NCI-H2227 (cell line): Measurements from ENCODE around the gene LRBA.

Experiments
- DNase-seq: peaks from one replicate; lab custom pipeline; 2025; ENCODE audit not compliant: unreplicated experiment; lab: John Stamatoyannopoulos, UW

The LRBA gene

DNA sequence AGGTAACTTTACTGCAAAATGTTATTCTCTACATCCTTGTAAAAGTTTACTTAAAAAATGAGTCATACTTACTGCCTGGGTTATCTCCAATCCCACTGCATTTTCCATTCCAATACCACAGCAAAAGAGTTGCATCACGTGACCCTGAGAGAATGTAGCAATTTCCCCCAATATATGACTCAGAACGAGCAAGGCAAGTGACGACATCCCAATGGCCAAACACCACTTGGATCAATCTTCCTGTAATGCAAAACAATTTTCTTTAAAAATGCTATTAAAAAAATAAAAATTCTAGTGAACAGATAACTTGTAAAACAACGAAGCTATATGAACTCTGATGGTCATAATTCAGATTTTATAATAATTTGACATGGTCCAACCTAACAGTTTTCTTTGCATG is 712.5 kb downstream of the LRBA start:
- no peak for DNase-seq

DNA sequence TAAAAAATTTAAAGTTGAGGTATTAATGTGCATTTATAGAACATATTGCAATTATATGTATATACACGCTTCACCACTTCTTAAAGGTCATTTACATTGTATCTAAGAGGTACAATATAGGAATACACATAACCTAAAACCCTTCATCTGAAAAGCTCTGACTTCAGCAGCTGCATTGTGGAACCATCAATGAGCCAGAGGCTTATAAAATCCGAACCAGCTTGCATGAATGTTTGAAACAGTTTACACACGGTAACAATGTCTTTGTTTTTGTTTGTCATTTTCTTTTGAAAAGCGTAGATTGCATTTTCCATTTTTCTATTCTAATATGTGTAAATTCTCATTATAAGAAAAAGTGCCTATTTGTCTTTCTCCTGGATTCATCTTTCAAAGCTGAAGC is 715.3 kb downstream of the LRBA start:
- DNase-seq = no peak

DNA sequence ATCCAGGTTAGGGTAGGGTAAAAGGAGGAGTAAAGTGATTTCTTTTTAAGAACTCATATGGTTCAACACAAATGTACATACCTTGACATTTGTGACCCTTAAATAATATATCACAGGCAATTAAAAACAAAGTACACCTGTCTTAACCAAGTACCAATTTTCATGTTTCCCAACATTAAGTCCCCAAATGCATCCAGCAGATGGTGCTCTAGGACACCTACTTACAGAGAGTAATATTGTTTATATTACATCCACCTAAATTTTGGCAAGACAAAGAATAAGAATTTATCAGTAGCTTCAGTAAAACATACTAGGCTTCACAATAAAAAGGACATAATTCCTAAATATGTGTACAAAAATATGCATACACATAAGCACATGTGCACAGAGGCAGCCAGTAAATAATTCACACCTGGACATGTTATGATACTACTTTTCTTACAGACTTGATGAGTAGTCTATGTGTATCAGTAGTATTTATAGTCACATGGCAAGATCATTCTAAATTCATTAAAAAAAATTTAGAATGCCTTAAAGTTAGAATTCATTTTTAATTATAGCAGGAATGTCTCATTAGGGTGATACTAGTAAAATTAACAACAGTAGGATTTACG is 717.1 kb downstream of the LRBA start:
- peak; percentile 49 for DNase-seq

DNA sequence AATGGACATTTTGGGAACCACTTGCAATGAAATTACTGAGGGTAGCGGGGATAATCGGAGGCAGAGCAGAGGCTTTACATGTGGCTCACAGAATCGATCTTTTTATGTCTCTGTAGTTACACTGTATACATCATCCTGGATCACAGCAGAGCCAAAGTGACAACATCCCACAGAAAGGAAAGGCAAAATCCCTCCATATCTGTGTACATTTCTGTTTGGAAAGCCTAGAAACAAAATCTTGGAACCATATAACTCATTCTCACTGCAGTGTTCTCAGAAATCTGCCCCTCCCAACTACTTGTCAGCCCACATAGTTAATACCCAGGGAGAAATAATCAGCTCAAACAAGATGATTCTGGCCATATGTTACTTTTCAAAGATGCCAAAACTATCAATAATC is 725.2 kb downstream of the LRBA start:
- no peak for DNase-seq

DNA sequence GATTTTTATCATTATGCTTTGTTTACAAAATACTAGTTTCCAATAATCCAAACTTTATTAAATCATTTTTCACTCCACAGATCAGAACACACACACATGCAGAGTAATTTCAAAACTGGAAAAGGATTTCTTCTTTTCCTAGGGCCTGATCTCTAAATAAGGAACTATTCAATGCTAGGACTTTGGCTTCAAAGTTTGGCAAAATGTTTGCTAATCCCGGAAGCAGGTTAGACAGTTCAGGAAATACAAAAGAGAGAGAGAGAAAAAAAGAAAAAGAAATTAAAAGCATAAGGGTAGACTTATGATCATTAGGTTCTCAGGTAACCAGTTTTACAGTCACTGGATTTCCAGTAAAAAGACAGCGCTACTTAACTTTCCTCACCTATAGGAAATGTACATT is 725.9 kb downstream of the LRBA start:
- DNase-seq = no peak

DNA sequence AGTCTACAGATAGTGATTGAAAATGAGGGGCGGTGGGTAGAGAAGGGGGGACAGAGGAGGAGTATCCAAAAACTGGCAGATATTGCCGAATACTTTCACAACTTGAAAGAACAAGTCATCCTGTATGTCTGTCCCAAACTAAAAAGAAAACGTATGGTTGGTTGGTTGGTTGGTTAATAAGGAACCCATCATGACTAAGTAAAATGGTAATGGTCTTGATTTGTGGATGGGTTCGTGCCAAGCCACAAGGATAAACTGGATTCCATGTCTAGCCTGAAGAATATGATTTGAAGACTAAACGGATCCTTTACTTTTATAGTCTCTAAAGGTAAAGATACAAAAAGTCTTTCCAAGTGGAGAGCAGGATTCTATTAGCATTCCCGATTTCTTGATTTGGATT is 728.4 kb downstream of the LRBA start:
- DNase-seq = no peak

DNA sequence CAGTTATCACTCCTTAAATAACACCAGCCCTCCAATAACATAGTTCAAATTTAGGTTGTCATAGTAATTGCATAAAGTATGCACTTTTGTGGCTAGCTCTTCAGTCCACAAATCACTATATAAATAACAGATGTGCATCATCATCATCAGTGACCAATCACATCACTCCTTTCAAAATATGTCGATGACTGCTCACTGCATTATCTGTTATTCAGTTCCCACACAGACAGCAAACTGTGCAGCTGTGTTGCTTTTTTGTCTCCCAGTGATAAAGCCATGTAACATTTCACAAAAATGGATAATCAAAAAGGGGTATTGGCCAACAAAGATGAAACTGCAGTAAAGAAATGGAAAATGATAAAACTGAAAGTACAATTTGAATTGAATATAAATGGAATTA is 731.4 kb downstream of the LRBA start:
- DNase-seq = no peak

DNA sequence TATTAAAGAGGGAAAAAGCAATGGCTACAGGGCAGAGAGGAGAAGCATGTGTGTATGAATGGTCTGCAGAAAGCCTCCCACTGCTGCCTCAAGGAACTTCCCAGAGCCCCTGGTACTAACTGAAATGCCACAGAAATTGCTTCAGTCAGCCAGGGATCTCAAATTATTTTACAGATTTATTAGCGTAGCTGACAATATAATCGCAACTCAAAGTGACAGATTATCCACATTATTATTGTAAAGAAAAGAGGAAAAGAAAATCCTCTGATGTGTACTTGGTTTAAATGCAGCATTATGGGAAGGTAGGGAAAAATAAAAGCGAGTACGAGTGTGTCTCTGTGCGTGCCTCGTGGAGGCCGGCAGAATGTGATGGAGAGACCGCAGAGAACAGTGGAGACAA is 734.1 kb downstream of the LRBA start:
- no peak for DNase-seq

DNA sequence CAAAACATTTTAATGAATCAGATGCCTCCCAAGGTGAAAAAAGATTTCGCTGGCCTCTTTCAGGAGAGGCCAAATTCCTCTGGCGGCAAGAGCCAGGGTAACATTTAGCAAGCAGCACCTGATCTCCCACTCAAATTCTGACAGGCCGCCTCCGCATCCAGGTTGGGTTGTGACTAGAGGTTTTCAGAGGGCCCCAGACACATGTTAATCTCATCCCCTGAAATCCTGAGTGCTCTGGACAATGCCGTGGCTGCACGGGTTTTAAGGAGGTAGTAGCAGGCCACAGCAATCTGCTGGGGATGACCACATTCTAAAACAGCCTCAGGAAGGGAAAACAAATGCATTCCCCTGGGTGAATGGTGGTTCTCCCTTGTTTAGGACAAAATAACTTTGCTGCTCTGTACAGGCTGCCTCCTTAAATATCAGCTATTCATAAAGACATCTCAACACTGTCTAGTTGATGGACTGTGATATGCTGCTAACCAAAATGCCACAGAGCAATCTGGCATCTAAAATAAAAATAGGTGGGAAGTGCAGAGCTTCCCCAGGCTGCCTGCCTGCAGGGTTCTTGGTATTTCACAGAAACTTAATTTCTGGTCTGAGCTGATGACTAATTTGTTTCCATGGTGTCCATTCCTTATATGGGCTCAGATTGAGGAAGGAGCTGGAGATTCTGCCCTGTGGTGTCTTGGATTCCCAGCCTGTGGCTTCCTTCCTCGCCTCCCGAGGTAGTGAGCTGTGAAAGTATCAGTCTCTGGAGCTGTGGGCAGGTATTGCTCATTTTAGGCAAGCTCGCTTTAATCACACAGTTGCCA is 734.8 kb downstream of the LRBA start:
- DNase-seq = no peak

DNA sequence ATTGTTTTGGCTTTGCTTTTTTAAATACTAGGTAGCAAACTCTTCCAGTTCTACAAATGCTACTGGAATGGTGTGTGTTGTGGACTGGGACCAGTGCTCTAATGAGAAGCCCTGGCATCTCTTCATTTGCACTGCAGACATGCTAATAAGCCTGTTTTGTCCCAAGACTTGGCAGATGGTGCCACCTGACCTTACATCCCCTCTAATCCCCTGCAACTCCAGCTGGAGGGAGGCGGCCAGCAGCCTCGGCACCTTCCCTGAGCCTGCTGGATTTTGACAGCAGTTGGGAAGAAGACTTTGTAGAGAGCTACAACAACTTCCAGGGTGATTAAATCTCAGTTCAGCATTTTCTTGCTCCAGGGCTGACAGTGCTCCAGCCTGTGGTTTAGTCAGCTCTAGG is 736.9 kb downstream of the LRBA start:
- no peak for DNase-seq

DNA sequence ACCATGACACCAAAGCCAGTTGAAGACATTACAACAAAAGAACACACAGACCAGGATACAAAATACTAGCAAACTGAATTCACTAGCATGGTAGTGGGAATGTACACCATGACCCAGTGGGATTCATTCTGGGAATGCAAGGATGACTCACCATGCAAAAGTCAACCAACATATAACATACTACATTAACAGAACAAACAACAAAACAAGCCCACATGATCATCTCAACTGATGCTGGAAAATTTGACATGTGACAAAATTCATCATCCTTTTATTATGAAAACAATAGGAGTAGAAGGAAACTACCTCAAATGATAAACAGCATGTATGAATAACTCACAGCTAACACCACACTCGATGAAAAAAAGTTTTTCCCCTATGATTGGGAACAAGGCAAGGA is 746.6 kb downstream of the LRBA start:
- DNase-seq = no peak

DNA sequence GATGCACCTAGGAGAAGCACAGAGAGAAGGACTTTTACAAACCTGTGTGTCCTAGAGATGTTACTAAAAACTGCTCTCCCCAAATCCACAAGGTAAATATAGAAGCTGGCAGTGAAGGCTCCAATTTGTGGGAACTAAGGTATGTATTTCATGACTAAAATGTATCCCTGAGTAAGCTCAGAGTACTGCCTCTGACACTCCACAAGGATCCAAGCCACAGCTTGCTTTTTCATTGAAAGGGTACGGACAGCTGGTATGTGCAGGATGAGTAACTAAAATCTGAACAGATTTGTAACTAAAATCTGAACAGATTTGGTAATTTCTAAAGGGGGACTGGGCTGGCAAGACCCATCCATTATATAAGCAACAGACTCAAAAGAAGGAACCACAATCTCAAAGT is 749.3 kb downstream of the LRBA start:
- DNase-seq = no peak

DNA sequence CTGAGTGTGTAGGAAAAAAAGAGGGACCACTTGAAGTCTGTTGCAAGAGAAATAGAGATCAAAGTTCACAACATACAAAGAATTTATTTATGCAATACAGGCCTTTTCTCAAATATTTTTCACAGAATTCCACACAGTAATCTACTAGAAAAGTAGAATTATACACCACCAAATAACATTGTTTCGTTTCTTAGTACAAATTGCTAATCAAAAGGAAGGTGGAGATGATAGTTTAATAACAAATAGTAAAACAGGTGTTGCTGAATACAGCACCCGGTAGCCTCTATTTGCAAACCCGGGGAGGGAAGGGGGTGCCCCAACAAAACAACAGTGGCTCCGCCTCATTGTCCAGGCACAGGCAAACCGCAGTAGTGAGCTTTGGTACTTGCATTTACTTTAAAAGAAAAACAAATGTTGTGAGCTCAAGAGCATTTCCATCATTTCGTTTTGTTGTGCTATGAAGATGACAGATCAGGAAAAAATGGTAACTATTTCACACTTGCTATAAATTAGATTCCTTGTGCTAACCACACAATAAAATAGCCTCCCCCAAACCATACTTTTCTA is 750.4 kb downstream of the LRBA start:
- no peak for DNase-seq

DNA sequence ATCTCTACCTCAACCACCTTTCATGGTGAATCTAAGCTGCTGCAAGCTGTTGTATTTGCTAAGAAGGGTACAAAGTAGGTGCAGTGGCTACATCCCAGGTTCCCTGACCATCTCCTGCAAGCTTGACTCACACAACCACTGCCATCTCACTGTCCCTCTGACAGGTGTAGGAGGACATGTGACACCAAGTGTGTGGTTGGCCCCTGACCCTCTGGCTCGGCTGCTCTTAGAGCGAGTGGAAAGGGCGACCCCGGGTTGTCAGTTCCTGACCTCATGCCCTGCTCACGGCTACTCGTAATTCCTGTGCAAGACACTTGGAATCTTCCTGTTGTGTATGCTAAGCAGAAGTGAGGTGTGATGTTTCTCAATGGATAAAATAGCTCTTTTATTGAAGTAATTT is 752.5 kb downstream of the LRBA start:
- DNase-seq = no peak

DNA sequence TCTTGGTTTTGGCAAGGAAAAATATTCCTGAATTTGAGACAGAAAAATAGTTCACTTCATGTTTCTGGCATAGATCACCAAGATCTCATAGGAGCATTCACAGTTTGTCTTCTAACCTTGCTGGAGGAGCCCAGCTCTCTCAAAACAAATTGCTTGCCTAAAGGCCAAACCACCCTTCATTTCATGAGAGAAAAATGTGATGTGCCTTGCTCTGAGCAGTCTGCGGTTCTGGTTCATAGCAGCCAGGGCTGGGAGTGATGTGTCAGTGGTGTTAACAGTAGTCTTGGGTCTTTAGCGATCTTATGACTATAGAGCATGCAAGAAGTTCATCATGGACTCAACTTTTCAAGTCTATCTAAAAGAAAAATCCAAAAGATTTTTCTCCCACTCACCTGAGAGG is 753.5 kb downstream of the LRBA start:
- DNase-seq = no peak

DNA sequence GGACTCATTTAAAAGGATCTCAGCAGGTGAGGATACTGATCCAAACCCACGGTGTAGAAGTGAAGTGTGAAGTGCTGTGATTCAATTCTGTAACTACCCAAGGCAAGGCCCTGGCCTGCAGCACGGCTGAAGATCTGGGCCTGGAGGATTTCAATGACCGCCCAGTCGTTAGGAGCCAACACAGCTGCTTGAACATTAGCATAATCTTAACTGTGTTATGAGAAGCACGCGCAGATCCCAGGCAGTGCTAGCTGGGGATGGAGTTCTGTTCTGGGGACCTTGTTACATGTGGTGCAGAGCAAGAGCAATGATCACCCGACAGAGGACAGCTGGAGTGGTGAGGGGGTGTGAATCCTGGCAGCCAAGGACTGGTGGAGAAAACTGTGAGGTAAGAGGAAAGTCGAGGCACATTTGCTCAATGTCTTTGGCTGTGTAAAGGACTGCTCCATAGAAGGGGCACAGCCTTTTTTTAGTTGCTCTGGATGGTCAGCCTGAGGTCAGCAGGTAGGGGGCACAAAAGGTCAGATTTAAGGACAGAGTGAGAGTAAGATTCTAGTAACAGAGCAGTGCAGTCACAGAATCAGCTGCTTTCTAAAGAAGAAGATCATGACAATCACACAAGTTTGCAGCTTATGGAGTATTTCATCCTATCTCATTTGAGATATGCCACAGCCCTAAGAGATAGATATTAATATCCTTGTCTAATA is 755.1 kb downstream of the LRBA start:
- DNase-seq = no peak

DNA sequence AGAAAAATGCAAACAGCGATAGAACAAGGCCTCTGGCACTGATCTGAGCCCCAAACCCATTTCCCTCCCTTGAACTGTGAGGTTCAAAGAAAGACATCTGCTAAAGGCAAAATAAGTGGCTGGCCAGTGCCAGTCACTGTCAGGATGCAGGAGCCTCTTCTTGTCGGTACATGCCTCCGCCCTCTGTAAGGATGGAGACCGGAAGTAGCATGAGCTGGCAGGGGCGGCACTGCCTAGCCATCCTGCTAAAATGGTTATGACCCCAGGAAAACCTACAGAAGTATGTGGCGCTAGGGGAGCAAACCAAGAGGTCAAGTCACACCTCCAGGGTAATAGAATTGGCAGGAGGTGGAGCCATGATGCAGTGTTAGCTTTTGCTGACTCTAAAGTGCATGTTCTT is 756.5 kb downstream of the LRBA start:
- DNase-seq = no peak

DNA sequence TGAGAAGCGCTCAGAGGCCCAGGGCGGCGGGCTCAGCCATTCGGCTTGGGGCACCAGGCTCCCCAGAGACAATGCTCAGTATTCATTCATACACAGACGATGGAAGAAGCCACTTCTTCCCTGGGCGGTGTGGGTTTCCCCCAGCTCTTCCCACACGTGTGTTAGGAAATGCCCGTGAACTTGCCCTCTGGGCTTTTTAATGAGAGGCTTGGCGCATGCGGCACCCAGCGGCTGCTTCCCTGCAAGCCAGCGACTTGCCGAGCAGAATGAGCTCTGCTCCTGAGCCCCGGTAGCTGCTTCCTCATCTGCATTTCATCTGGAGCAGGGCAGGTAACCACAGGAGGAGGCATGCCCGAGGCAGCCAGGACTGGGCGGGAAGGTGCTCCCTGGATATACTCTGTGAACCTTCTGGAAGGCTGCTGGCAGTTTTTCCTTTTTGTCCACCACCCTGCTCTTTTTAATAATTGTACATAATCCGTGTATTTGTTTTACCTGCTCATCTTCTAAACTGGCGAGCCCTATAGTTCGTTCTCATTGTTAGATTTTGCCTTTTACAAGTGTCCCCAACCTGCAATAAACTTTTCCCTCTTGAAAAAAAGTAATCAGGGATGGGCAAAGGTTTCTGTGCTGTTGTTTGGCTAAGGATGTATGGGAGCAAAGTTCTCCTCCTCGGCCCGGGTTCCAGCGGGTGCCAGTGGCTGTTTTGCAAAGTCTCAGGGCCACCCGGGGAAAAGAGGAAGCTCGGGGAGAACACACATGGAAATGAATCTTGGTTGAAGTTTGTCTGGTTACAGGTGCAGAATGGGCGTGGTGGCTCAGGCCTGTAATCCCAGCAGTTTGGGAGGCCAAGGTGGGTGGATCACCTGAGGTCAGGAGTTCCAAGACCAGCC is 758.0 kb downstream of the LRBA start:
- no peak for DNase-seq

DNA sequence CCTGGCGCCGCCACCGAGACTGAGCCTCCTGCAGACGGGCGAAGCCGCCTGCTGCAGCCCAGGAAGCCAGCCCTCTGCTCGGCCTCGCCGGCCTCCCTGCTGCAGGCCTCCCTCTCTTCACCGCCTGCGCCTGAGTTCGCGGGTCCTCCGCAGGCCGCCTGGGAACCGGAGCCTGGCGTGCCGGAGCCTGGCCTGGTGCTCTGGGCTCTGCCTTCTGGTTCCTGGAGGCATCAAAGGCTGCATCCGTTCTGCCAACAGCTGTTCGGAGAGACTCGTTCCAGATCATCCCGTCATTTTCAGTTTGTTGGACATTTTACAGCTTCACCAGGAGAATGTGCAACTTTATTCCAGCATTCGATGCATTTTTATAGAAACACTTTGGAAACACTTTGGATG is 758.9 kb downstream of the LRBA start:
- no peak for DNase-seq

DNA sequence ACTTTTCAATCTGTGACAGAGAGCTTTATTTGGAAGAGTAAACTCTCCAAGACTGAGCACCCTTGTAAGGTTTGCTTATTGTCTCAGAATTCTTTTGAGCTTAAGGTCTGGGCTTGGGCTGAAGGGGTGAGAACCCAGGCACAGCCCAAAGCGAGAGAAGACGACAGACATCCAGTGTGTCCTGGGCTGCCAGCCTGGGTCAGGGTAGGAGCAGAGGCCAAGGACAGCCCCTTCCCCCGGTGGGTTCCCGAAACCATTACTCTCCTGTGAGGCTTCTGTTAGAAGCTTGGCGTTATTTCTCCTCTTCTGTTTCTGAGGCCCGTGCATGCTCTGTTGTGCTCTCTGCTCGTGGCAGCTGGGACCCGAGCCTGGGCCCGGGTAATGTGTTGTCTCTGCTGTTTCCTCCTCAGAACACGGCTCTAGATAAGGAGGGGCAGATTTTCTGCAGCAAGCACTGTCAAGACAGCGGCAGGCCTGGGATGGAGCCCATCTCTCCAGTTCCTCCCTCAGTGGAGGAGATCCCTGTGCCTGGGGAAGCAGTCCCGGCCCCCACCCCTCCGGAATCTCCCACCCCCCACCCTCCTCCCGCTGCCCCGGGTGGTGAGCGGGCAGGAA is 759.4 kb downstream of the LRBA start:
- DNase-seq = no peak
